Activated CD4-positive, alpha-beta T cell treated with anti-CD3 and anti-CD28 coated beads for 36 hours (primary cell): Measurements from ENCODE around the gene CAPZA1. TPM values are rescaled to one million over a fixed set of nuclear protein-coding genes. Genes with fewer than 3 reads are reported as not detected.

Experiments used
- ATAC-seq: fragments of 200-7000 bp; cut with Tn5 transposase; one replicate; pipeline ENCODE4 v1.10.0; 2021; ENCODE audit warnings: mild to moderate bottlenecking, moderate library complexity
- CTCF ChIA-PET: fragments of 350-600 bp; sonication (Branson Sonifier 250); formaldehyde crosslinking; loops from one replicate; lab custom pipeline; 2021; ENCODE audit warnings: antibody characterized with exemption; lab: Charles Lee
- POLR2A ChIA-PET: fragments of 350-600 bp; sonication (Branson Sonifier 250); formaldehyde crosslinking; loops from one replicate; lab custom pipeline; 2021; ENCODE audit warnings: antibody characterized with exemption, inconsistent platforms; lab: Charles Lee
- DNase-seq: peaks from one replicate; pipeline ENCODE4 v3.0.0-alpha.2; 2020
- H3K27ac Mint-ChIP-seq: one replicate; pipeline ENCODE4 v1.8.0; 2021; ENCODE audit warnings: mixed read lengths
- H3K27me3 Mint-ChIP-seq: one replicate; pipeline ENCODE4 v1.8.0; 2021; ENCODE audit warnings: mixed read lengths
- H3K36me3 Mint-ChIP-seq: one replicate; pipeline ENCODE4 v1.8.0; 2021; ENCODE audit warnings: low read depth, mixed read lengths
- H3K4me1 Mint-ChIP-seq: one replicate; pipeline ENCODE4 v1.8.0; 2021; ENCODE audit warnings: mixed read lengths
- H3K4me3 Mint-ChIP-seq: one replicate; pipeline ENCODE4 v1.8.0; 2021; ENCODE audit warnings: mild to moderate bottlenecking, moderate library complexity, mixed read lengths
- H3K9me3 Mint-ChIP-seq: one replicate; pipeline ENCODE4 v1.8.0; 2021; ENCODE audit warnings: low read depth, mixed read lengths
- intact Hi-C, 2 experiments: fragments of 100-400 bp; cut with DNase I in 1 of 2; cut with micrococcal nuclease in 1 of 2; formaldehyde crosslinking; loops; one replicate each; pipeline versions ENCODE4 v1.14.2 to v1.15.1; 2022 to 2024; cut with DNase I, micrococcal nuclease
- total RNA-seq, 2 experiments: library from RNA; stranded (reverse); gene quantifications; one replicate each; pipeline ENCODE4 v1.2.3, GENCODE V29; 2021

CAPZA1 gene
- total RNA-seq, 2 experiments from 2014 or later, result 251 to 302 TPM

DNA sequence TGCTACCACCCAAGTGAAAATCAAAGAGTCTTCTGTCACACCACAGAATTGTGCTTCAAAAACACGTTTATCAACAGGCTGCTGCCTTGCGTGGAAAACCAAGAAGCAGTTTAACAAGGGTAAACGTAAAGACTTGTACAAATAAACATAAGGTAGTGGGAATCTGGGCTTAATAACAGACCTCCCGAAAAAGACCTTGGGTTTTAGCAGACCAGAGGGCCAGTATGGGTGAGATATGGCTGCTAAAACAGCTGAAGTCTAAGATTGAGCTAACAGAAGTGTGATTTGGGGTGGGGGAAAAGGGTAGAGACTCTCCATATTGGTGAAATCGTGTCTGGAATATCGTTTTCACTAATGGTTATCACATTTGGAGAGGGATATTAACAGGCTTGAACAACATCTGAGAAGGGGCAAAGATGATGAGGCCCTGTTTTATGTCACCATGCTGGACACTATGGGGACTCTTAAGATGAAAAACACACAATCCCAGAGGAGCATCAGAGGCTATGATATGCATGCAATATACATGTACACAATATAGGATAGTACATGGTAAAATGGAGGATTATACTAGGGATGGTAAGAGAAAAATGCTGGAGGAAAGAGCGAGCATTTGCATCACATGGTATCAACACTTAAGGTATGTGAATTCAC is 56.2 kb downstream of the CAPZA1 start:
- H3K4me3 Mint-ChIP-seq, result peak overlapping the region; percentile 72
- no peaks in the 10 kb centered on the region for H3K27me3 Mint-ChIP-seq
- ChIA-PET POLR2A (interaction anchor here (0.5 to 1.7 kb wide), 3 partner anchors 12 to 172 kb away, joined by 3 to 5 read pairs (median 4); no protein-coding TSS in a partner anchor), CTCF (interaction anchor here (0.5 to 1.4 kb wide), 2 partner anchors 32 to 420 kb away, joined by 4 to 8 read pairs; no protein-coding TSS in a partner anchor)
- peak overlapping the region; percentile 70 for H3K27ac Mint-ChIP-seq
- H3K9me3 Mint-ChIP-seq, result no peaks in the 10 kb centered on the region
- ATAC-seq (no peak), DNase-seq (no peak)
- intact Hi-C loops, result loop anchor here in 1 of 2 experiments (2.0 kb wide), 3 partner anchors 29 to 281 kb away; partner anchors contain the start of gene PPM1J
- peaks cover 42% of the 10 kb centered on the region for H3K4me1 Mint-ChIP-seq
- H3K36me3 Mint-ChIP-seq, result peaks cover 38% of the 10 kb centered on the region

DNA sequence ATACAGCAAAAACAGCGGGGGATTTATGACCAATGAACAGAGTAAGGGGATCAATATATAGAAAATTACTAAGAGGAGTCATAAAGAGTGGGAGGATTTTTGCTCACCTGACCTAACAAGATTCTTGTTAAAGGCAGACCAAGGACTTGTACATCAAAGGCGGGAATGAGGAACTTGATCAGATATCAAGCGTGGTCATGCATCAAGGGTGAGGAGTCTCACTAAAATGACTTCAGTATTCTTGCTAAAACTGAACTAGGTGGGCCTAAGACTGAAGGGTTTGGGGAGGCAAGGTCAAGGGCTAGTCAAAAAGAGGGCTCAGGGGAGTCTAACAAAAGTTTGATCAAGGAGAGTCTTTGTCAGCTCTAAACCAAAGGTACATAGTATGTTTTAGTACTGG is 56.9 kb downstream of the CAPZA1 start:
- intact Hi-C loops, result no loop called here
- peak overlapping the region; percentile 72 for H3K4me3 Mint-ChIP-seq
- CTCF ChIA-PET, result no interaction called here

DNA sequence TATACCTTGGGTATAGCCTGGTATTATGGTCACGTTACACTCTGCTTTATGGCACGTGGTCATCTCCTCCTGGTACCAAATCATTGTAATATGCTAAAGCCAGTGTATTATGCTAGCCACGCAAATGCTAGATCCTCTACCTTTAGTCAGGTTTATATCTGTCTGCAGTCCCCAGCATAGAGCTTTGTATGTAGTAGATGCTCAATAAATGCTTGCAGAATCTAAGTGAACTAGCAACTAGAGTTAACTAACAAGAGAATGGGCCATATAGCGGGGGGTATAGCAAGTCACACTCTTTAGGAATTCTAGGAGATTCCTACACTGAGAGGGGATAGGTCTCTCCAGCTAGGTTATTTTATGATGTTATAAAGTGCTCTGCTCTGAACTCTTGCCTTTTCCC is 57.9 kb downstream of the CAPZA1 start:
- H3K27me3 Mint-ChIP-seq, result no peaks in the 10 kb centered on the region
- no peak overlapping the region for H3K4me3 Mint-ChIP-seq
- peaks cover 33% of the 10 kb centered on the region for H3K36me3 Mint-ChIP-seq
- intact Hi-C loops, result no loop called here
- H3K4me1 Mint-ChIP-seq, result peaks cover 44% of the 10 kb centered on the region
- ATAC-seq (no peak), DNase-seq (no peak)
- POLR2A ChIA-PET, result no interaction called here
- CTCF ChIA-PET, result no interaction called here
- no peak overlapping the region for H3K27ac Mint-ChIP-seq
- no peaks in the 10 kb centered on the region for H3K9me3 Mint-ChIP-seq

More for the DNA sequence above, 56.9 kb downstream of the CAPZA1 start:
- peaks cover 42% of the 10 kb centered on the region for H3K4me1 Mint-ChIP-seq
- H3K27me3 Mint-ChIP-seq, result no peaks in the 10 kb centered on the region
- H3K27ac Mint-ChIP-seq, result no peak overlapping the region
- POLR2A ChIA-PET, result no interaction called here
- peaks cover 33% of the 10 kb centered on the region for H3K36me3 Mint-ChIP-seq
- DNase-seq (no peak), ATAC-seq (no peak)
- H3K9me3 Mint-ChIP-seq, result no peaks in the 10 kb centered on the region

DNA sequence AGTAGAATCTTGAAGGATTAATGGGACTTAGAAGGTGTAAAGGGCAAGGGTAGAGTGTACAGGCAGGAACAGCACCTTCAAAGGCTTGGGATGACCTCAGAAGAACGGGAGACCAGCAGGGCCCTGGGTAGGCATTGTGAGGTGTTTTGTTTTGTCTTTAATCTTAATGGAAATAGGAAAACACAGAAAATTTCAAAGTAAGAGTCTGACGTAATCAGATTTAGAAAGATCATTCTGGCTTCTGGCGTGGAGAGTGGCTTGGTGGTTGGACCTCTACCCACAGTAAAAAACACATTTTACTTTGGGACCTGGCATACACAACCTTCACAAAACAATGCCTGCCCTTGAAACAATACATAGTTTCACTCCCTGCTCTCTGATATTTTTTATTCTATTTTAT is 59.0 kb downstream of the CAPZA1 start:
- Mint-ChIP-seq H3K4me3 (no peak overlapping the region), H3K27ac (no peak overlapping the region), H3K36me3 (peaks cover 28% of the 10 kb centered on the region), H3K4me1 (peaks cover 39% of the 10 kb centered on the region), H3K27me3 (no peaks in the 10 kb centered on the region), H3K9me3 (no peaks in the 10 kb centered on the region)
- ATAC-seq, result no peak
- POLR2A ChIA-PET, result no interaction called here
- CTCF ChIA-PET, result no interaction called here
- intact Hi-C loops, result no loop called here
- DNase-seq, result no peak

DNA sequence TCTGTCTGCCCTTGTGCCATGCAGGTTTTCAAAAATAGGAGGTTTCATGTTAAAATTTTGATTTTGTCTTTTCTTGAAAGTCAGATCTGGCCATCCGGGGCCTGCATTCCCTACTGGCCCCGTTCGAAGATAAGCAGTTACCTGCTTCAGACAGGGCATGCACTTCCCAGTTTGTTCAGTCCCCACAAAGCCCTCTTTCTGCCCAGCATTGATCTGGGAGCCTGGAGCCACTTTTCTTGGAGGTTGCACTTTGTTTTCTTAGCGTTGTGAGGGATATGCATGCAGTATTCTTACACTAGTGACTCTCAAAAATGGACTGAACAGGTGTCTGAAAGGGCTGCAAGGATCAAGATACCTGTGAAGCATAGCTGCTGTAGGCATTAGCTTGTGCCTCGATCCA is 66.3 kb downstream of the CAPZA1 start:
- CTCF ChIA-PET, result interaction anchor here (0.7 kb wide), 1 partner anchor 35 kb away, joined by 3 read pairs; no protein-coding TSS in a partner anchor
- DNase-seq, result no peak

DNA sequence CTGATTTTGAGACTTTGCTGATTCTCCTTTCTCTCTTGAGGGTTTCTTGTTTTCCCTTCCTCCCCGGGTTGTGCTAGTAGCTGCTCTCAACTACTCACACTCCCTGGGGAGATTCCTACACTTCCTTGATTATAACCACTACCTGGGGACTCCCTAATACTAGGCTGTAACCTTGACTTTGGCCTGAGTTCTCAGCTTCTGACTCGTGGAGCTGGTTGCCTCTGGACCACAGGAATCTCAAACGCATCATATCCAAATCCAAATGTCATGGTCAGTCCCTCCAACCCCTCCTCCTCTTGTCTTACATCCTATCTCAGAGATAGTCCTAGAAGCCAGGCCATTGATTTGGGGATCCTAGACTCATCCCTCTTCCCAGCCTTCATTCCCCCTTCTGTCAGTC is 66.8 kb downstream of the CAPZA1 start:
- intact Hi-C loops, result no loop called here
- no peaks in the 10 kb centered on the region for H3K27me3 Mint-ChIP-seq
- no peak overlapping the region for H3K4me3 Mint-ChIP-seq
- ATAC-seq (no peak), DNase-seq (no peak)
- CTCF ChIA-PET, result interaction anchor here (0.7 kb wide), 1 partner anchor 36 kb away, joined by 3 read pairs; no protein-coding TSS in a partner anchor
- H3K9me3 Mint-ChIP-seq, result no peaks in the 10 kb centered on the region
- no peak overlapping the region for H3K27ac Mint-ChIP-seq
- peaks cover 8% of the 10 kb centered on the region for H3K4me1 Mint-ChIP-seq
- H3K36me3 Mint-ChIP-seq, result peaks cover 8% of the 10 kb centered on the region
- POLR2A ChIA-PET, result no interaction called here

More for the DNA sequence above, 66.3 kb downstream of the CAPZA1 start:
- Mint-ChIP-seq H3K27ac (no peak overlapping the region), H3K4me1 (peaks cover 8% of the 10 kb centered on the region), H3K9me3 (no peaks in the 10 kb centered on the region), H3K36me3 (peaks cover 9% of the 10 kb centered on the region), H3K4me3 (no peak overlapping the region), H3K27me3 (no peaks in the 10 kb centered on the region)
- POLR2A ChIA-PET, result no interaction called here
- no peak for ATAC-seq
- intact Hi-C loops, result no loop called here

DNA sequence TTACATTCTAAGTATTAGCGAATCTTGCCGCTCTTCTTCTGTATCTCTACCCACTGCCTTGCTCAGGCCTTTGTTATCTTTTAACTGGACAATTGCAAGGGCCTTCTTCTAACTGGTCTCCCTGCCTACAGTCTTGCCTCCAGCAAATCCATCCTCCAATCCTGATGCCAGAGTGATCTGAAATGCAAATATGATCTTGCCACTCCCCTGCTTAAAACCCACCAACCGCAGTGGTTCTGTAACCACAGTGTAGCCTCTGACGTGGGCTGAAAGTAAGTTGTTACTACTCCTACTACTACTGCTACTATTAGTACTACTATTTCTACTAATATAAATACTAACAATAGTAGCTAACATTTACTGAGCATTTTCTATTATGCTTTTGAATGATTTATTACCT is 67.2 kb downstream of the CAPZA1 start:
- POLR2A ChIA-PET, result no interaction called here
- Mint-ChIP-seq H3K4me3 (no peak overlapping the region), H3K27me3 (no peaks in the 10 kb centered on the region), H3K27ac (no peak overlapping the region), H3K9me3 (no peaks in the 10 kb centered on the region), H3K4me1 (peaks cover 8% of the 10 kb centered on the region), H3K36me3 (peaks cover 8% of the 10 kb centered on the region)
- ATAC-seq, result no peak
- CTCF ChIA-PET, result no interaction called here
- intact Hi-C loops, result no loop called here
- DNase-seq, result no peak

DNA sequence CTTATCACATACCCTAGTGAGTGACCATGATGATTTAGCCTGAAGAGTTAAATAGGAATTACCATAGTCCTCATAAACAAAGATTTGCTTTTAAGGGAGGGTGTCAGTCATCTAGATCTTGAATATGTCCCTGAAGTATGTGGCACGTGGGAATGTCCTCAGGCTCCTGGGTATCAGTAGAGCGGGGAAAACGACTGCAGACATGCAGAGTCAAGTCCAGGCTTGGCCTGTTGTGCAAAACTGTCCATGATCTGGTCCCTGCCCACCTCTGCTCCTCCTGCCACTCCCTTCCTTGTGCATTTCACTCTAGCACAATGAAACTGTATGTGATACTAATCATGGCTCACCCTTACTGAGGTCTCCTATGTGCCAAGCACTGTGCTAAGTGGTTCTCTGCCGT is 67.7 kb downstream of the CAPZA1 start:
- ChIA-PET POLR2A (no interaction called here), CTCF (no interaction called here)
- Mint-ChIP-seq H3K9me3 (no peaks in the 10 kb centered on the region), H3K36me3 (peaks cover 10% of the 10 kb centered on the region), H3K4me1 (peaks cover 7% of the 10 kb centered on the region), H3K27me3 (no peaks in the 10 kb centered on the region), H3K27ac (no peak overlapping the region), H3K4me3 (no peak overlapping the region)
- intact Hi-C loops, result no loop called here
- ATAC-seq (no peak), DNase-seq (no peak)

DNA sequence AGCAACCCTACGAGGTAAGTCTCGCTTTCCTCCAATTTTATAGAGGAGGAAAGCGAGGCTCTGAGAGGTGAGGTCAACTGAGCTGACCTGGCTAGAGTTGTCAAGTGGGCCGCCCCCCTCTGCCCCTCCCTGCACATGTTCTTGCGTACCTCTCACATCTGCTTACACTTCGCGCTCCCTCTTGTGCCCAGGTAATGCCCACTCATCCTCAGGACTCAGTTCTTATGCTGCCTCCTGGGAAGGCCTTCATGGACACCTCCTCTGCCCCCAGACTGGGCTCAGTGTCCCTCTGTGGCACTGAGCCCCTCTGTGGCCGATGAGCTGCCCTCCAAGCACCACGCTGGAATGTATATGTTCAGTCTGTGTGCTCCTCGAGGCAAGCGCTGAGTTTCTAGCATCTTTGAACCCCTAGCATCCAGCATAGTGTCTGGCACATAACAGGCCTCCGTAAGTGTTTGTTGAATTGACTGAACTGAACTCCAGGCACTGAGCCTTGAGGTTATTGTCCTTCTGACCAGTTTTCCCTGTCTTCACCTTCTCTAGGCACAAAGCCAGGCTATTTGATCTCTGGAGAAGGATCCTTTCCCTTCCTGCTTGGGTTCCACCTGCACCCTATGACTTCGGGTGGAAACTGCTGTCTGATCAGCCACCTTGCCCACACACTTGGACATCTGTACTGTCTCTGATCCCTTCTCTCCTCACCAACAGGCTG is 68.3 kb downstream of the CAPZA1 start:
- Mint-ChIP-seq H3K9me3 (no peaks in the 10 kb centered on the region), H3K36me3 (peaks cover 11% of the 10 kb centered on the region), H3K27me3 (no peaks in the 10 kb centered on the region), H3K27ac (no peak overlapping the region), H3K4me1 (peaks cover 6% of the 10 kb centered on the region), H3K4me3 (no peak overlapping the region)
- DNase-seq, result no peak
- intact Hi-C loops, result no loop called here
- CTCF ChIA-PET, result no interaction called here
- no peak for ATAC-seq
- POLR2A ChIA-PET, result no interaction called here

DNA sequence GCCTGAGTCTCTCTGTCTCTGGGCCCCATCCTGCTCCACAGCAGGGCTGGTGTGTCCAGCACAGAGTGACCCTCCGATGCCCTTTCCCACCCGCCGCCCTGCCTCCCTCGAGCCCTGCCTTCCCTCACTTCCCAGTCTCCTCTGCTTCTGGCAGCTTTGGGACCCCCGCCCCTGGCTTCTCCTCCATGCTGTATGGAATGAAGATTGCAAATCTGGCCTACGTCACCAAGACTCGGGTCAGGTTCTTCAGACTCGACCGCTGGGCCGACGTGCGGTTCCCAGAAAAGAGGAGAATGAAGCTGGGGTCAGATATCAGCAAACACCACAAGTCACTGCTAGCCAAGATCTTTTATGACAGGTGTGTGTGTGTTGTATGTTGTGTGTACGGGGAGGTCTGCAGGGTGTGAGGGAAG is 69.2 kb downstream of the CAPZA1 start:
- DNase-seq, result no peak
- Mint-ChIP-seq H3K4me3 (no peak overlapping the region), H3K27ac (no peak overlapping the region), H3K27me3 (no peaks in the 10 kb centered on the region), H3K36me3 (peaks cover 10% of the 10 kb centered on the region), H3K9me3 (no peaks in the 10 kb centered on the region), H3K4me1 (peaks cover 6% of the 10 kb centered on the region)
- POLR2A ChIA-PET, result no interaction called here
- CTCF ChIA-PET, result interaction anchor here (0.5 kb wide), 1 partner anchor 240 kb away, joined by 3 read pairs; no protein-coding TSS in a partner anchor
- no peak for ATAC-seq
- intact Hi-C loops, result no loop called here

DNA sequence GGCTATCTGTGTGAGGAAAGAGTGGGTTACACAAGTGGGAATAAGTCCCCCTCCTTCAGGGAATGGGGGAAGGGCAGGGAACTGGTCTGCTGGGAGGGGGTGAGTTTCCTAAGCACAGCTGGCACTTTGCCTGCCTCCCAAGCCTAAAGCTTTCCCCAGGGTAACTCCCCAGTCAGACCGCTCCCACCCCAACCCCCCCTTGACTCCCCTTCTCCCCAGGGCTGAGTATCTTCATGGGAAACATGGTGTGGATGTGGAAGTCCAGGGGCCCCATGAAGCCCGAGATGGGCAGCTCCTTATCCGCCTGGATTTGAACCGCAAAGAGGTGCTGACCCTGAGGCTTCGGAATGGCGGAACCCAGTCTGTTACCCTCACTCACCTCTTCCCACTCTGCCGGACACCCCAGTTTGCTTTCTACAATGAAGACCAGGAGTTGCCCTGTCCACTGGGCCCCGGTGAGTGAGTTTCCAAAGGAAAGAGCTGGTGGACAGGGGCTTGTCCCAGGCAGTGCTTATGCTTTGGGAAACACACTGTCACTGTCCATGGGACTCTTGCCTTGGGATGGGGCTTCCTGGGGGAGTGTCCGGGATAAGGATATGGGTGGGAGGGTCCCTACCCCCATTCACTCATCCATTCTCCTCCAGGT is 69.7 kb downstream of the CAPZA1 start:
- H3K4me3 Mint-ChIP-seq, result no peak overlapping the region
- DNase-seq, result no peak
- no peaks in the 10 kb centered on the region for H3K27me3 Mint-ChIP-seq
- H3K36me3 Mint-ChIP-seq, result peaks cover 11% of the 10 kb centered on the region
- ATAC-seq, result no peak
- ChIA-PET POLR2A (no interaction called here), CTCF (interaction anchor here (0.5 to 0.6 kb wide), 2 partner anchors 210 to 239 kb away, joined by 3 read pairs; no protein-coding TSS in a partner anchor)
- H3K9me3 Mint-ChIP-seq, result no peaks in the 10 kb centered on the region
- H3K27ac Mint-ChIP-seq, result no peak overlapping the region
- peaks cover 6% of the 10 kb centered on the region for H3K4me1 Mint-ChIP-seq
- intact Hi-C loops, result no loop called here
